ENCODE results near the gene CCL2.

Gene CCL2

DNA sequence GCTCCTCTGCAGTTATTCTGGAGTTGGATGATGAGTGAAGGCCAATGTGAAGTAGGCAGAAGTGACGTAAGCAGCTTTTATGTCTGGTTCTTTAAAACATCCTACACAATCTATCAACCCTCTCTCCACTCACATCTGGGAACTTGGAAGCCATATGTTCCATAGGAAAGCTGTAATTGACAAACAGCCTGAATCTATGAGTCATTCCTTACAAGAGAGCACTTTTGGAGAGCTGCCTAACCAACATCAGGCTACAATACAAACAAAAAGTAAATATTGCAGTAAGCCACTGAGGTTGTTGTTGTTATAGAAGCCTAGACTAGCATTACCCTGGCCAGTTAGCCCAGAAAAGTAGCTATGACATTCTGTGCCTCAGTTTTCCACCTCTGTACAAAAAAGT is 20.8 kb downstream of the CCL2 start:
- no peak for DNase-seq

DNA sequence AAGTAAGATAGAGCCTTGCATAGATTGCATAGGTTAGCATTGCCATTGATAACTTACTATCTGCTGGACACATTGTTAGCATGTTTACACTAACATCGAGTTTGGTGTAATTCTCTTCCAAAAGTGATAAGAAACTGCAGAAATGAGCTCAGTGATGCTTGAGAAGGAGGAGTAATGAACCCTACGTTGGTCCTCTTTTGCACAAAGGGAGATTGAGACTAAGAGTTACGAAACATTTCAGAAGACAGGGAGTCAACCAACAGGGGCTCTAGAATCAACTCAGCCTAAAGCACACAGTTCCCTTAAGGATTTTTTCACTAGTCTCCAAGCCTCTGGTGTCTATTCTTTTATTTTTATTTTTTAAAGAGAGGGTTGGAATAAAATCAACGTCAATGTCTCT is 21.7 kb downstream of the CCL2 start:
- DNase-seq = no peak

DNA sequence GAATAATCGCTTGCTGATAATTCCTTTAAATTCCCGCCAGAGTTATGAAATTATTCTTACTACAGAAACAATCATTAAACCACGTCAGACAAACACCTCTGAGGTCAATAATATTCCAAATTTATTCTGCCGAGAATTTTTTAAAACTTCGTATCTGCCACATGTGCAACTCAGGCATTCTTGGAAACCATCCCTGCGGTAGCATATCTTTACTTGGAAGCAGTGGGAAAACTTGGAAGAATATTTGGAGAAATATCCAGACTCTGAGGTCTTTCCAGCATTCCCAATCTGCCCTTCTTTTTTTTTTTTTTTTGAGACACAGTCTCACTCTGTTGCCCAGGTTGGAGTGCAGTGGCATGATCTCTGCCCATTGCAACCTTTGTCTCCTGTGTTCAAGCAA is 28.5 kb downstream of the CCL2 start:
- no peak for DNase-seq

DNA sequence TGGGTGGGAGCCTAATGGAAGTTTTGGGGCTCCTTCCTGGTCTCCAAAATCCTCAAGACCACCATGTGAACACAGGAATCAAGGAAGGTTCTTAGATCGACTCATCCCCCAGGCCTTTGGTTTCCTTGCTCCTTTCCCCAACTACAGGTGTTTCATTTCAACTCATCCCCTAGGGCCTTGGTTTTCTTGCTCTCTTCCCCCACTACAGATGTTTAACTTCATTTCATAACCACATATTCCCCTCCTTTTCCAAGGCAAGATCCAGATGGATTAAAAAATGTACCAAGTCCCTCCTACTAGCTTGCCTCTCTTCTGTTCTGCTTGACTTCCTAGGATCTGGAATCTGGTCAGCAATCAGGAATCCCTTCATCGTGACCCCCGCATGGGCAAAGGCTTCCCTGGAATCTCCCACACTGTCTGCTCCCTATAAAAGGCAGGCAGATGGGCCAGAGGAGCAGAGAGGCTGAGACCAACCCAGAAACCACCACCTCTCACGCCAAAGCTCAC is 30.3 kb downstream of the CCL2 start, which contains the start of gene CCL11:
Gene CCL11 (plus strand): TSS at position 457 of the 507 bp plus-strand sequence. CDS start 67 bp downstream, outside the sequence.
- no peak for DNase-seq

DNA sequence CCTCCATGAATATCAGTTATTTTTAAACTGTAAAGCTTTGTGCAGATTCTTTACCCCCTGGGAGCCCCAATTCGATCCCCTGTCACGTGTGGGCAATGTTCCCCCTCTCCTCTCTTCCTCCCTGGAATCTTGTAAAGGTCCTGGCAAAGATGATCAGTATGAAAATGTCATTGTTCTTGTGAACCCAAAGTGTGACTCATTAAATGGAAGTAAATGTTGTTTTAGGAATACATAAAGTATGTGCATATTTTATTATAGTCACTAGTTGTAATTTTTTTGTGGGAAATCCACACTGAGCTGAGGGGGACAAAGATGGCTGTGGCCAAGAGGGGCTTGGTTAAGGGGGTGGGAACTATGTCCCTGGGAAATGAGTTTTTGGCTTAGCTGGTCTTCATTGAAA is 32.8 kb downstream of the CCL2 start:
- DNase-seq = no peak

DNA sequence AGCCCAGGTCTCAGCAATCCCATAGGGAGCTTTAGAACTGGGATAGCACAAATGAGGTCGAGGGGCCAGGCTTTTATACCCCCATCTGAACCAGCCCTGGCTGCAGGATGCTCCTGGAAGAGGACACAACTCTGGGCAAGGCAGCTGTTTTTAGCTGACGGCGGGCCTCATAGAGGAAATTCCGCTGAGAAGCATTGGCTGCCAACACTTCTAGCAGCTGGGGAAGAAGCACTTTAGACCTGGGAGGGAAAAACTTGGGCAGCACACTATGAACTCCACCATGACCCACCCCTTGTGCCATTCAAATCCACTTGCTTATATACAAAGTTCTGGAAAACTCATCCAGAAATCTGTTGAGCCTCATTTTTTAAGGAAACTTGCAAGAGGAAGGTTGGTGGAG is 35.5 kb downstream of the CCL2 start:
- DNase-seq = no peak

DNA sequence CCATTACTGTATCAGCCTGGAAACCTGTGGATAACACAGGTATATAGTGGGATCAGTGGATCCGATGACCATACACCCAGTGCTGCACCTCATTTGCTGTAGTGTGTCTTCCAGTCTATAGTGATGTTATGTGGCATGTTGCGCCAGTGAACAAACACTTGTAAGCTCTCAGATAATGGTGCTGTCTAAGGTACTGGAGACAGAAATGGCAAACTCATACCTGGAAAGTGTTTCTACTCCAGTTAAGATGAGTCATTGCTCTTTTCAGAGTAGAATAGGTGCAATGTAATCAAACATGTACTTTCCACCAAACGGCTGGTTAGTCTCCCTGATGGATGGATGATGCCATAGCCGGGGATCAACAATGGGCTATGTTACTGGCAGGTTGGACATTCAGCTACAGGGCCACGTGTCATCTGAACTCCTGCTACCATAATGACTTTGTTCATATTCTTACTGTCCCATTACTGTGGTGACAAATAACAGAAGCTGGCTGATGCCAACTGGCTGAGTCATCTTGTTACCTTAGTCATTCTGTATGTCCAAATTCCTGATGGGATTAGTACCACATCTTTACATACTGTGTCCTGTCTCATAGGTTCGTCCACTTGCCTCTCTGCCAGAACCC is 36.8 kb downstream of the CCL2 start:
- DNase-seq = no peak

DNA sequence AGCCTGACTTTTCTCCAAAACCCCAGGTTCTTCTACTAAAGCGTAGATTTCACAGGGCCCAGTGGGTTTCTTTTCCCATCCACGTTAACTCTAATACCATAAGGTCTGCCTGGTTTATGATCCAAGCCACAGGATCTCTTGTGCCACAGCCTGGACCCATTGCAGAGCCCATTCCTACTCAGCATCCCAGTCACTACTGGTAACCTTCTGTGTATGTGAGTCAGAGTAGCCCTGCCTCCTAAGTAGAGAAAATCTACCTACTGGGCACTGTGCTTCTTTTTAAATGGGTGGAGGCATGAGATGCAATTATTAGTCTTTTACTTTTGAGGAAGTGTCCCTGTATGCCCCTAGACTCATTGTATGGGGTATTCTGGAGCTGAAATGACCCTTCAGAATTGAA is 43.9 kb downstream of the CCL2 start:
- DNase-seq = no peak

DNA sequence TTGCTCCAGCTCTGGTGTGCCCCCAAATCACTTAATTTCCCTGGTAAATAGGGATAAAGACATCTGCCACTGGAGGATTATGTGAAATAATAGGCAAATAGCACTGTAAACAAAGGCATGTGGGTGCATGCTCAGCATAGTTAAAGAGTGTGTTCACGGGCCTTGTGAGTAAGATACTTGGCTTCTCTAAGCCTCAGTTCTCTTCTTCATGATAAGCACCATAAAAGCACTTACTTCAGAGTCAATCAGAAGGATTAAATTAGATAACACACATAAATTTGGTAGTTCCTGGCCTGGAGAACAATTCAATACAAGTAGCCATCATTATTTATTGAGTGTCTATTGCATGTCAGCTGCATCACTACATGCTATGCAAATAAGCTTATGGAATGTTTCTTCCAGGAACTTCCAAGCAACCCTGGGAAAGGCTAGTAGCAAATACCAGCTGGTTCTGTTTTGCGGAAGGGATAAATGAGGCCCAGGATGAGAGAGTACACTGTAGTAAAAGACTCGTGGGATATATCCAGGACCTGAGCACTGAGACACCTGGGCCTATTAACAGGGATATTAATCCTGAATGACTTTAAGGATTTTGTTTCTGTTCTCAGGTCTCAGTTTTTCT is 45.0 kb downstream of the CCL2 start:
- DNase-seq = no peak

DNA sequence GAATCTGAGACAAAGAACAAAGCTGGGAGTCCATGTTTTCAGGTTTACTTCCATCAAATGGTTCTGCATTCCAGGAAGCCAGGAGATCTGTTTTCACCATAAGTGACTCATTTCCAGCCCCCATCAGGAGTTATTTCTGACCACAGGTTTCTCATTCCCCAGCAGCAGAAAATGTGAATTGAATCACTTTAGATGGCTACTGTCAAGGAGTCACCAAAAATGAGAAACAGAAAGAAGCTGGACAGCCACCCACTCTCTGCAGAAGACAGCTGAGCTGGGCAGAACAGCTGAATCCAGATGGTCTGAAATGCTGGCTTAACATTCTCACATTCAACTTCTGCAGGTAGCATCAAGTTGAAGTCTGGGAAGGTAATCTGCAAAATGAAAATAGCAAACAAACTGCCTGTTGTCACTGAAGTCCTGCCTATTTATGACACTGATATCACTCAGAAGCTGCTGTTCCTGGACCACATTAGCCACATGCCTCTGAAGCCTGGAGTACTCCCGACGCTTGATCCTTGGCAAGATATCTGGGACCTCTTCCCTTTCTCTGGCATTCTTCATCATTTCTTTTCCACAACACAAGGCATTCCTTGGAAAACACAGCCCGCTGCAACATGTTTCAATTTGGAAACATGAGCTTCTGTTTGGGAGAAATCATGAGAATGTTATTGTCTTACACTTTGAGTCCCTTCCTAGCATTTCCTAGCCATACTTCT is 45.7 kb downstream of the CCL2 start:
- DNase-seq = no peak

DNA sequence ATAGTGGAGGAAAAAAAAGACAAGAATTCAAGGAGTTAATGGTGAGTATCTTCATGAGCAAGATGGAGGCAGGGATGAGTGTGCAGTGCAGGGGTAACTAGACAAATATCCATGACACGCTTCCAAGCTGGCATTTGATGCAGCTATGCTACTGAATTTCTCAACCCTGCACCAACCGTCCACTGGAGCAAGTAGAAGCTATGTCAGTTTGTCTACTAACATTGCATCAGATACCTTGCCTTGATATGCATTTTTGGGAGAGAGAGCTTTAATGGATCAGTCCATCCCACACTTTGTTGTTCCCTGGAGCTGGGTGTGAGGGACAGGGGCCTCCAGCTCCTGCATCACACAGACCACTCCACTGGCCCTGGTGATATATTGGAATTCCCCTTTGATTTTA is 46.9 kb downstream of the CCL2 start:
- no peak for DNase-seq

DNA sequence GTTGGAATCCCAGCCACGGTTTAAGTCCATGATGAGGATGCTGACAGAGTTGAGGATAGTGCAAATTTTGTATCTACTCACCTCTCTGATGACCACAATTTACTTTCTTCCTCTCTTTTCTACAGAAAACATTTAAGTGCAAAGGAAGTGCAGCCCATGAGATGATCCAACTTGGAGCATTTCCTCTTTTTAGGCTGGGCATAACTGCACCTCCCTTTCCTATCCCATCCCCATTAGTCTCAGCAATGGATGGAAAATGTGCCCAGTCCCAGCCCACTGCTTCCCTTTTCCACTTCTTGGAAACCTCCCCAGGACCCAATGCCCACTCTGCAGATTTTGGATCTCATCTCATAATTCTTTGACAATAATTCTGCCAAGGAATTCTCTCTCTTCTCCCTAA is 47.6 kb downstream of the CCL2 start:
- DNase-seq = no peak

DNA sequence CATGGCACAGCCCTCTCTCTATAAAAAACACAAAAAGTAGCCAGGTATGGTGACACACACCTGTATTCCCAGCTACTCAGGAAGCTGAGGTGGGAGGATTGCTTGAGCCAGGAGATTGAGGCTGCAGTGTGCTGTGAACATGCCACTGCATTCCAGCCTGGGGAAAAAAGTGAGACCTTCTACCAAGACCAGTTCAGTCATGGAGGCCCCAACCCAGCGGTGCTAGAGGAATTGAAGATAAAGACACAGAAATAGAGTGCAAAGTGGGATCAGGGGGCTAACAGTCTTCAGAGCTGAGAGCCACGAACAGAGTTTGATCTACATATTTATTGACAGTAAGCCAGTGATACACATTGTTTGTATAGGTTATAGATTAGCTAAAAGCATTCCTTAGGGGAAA is 48.5 kb downstream of the CCL2 start:
- no peak for DNase-seq

DNA sequence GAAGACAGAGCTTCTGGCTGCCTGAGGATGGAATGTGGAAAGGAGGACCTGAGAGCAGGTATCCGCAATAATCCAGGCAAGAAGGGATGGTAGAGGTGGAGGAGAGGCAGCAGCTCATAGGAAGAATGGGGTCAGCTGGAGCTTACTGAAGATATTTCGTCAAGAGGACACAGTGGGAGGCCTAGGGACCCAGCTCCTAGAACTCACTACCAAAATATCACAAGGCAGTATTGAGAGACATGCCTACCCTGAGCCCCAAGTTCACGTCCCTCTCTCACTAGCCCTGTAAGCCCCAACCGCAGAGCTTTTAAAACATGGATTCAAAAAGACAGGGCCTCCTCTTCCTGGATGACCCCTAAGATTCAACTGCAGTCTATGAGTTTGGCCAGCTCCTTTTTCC is 50.0 kb downstream of the CCL2 start:
- DNase-seq = no peak

DNA sequence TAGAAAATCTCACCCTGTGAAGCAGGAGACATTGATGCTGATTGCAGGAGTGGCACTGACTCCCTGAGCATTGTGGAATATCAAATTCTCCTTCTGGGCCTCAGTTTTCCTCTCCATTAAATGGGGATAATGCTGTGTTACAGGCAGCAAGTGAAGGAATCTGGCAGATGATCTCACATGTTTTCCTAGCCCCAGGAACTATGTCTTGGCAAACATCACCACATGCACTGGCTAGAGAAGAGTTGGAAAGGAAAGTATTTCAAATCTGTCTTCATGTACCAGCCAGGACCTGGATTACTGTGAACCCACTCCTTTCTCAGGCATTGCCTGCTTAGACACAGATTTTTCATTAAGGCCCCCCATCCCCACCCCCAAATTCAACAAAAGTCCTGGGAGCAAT is 50.5 kb downstream of the CCL2 start:
- DNase-seq = no peak

DNA sequence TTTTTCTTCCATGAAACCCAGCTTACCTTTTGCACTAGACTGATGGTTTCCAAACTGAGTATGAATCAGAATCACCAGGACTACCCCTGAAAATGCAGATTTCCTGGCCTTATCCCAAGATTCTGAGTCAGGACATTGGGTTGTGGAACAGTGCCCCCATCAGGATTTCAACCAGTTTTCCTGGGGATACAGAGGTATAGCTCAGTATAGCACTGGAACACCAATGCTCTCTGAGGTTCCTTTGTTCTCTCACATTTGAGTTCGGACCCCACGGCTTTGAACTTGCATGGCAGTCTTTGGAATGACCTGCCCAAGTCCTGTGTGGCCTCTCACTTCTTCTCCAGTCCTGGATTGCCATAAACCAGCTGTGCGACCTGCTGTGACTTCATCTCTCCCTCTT is 51.4 kb downstream of the CCL2 start:
- no peak for DNase-seq
